Neural progenitor cell (in vitro differentiated cells): ENCODE results near the gene HSD17B2. TPM values are rescaled to one million over a fixed set of nuclear protein-coding genes. Genes with fewer than 3 reads are reported as not detected.

Experiments used
- DNase-seq: peaks from one replicate; pipeline ENCODE4 v3.0.0-alpha.2; 2016; ENCODE audit warnings: low spot score
- H2AFZ ChIP-seq: fragments of 200-600 bp; sonication (generic); replicated peaks from 2 replicates; pipeline ENCODE4 v1.6.1; 2016; ENCODE audit warnings: antibody characterized with exemption
- H3F3A ChIP-seq: fragments of 200-600 bp; sonication (generic); 2 replicates; pipeline ENCODE4 v1.6.1; 2016; ENCODE audit warnings: antibody characterized with exemption, low read depth
- H3K27ac ChIP-seq: fragments of 200-600 bp; sonication (generic); 2 replicates; pipeline ENCODE4 v1.5.1; 2016; ENCODE audit warnings: mild to moderate bottlenecking
- H3K27me3 ChIP-seq: fragments of 200-600 bp; sonication (generic); 2 replicates; pipeline ENCODE4 v1.6.1; 2016; ENCODE audit warnings: mild to moderate bottlenecking, moderate library complexity
- H3K36me3 ChIP-seq: fragments of 200-600 bp; sonication (generic); 2 replicates; pipeline ENCODE4 v1.5.1; 2016
- H3K4me1 ChIP-seq: fragments of 200-600 bp; sonication (generic); 2 replicates; pipeline ENCODE4 v1.6.1; 2016; ENCODE audit warnings: mixed run types
- H3K4me2 ChIP-seq: fragments of 200-600 bp; sonication (generic); 2 replicates; pipeline ENCODE4 v1.6.1; 2016
- H3K4me3 ChIP-seq: fragments of 200-600 bp; sonication (generic); 2 replicates; pipeline ENCODE4 v1.5.1; 2016
- H3K79me2 ChIP-seq: fragments of 200-600 bp; sonication (generic); 2 replicates; pipeline ENCODE4 v1.6.1; 2016; ENCODE audit warnings: low read depth
- H3K9ac ChIP-seq: fragments of 200-600 bp; sonication (generic); 2 replicates; pipeline ENCODE4 v1.6.1; 2016
- H3K9me3 ChIP-seq: fragments of 200-600 bp; sonication (generic); 2 replicates; pipeline ENCODE4 v1.5.1; 2016; ENCODE audit warnings: low read depth
- H4K20me1 ChIP-seq: fragments of 200-600 bp; sonication (generic); 2 replicates; pipeline ENCODE4 v1.6.1; 2016; ENCODE audit warnings: low read depth
- H3K27ac Mint-ChIP-seq: 3 replicates; pipeline ENCODE4 v1.8.0; 2021; ENCODE audit warnings: mixed read lengths
- H3K27me3 Mint-ChIP-seq: 2 replicates; pipeline ENCODE4 v1.8.0; 2022; ENCODE audit warnings: low read depth, mild to moderate bottlenecking, inconsistent platforms, moderate library complexity, mixed read lengths; ENCODE audit not compliant: insufficient read depth
- H3K36me3 Mint-ChIP-seq: 3 replicates; pipeline ENCODE4 v1.8.0; 2021; ENCODE audit warnings: mixed read lengths
- H3K4me1 Mint-ChIP-seq: 3 replicates; pipeline ENCODE4 v1.8.0; 2021; ENCODE audit warnings: mixed read lengths
- H3K4me3 Mint-ChIP-seq: 3 replicates; pipeline ENCODE4 v1.8.0; 2021; ENCODE audit warnings: mild to moderate bottlenecking, moderate library complexity, mixed read lengths
- H3K9me3 Mint-ChIP-seq: 3 replicates; pipeline ENCODE4 v1.8.0; 2020; ENCODE audit warnings: mixed read lengths
- CTCF ChIP-seq: fragments of 200-600 bp; sonication (generic); IDR thresholded peaks from 2 replicates; pipeline ENCODE4 v1.5.1; 2017; ENCODE audit warnings: antibody characterized with exemption, mild to moderate bottlenecking
- EZH2 ChIP-seq: fragments of 200-600 bp; sonication (generic); IDR thresholded peaks from 2 replicates; pipeline ENCODE4 v1.6.1; 2017; ENCODE audit warnings: antibody characterized with exemption, mild to moderate bottlenecking, moderate library complexity
- EZH2phosphoT487 ChIP-seq: fragments of 200-600 bp; sonication (generic); IDR thresholded peaks from 2 replicates; pipeline ENCODE4 v1.6.1; 2017; ENCODE audit warnings: antibody characterized with exemption
- total RNA-seq: library from RNA; depleted of rRNA; stranded (reverse); fragments of >200 nt; gene quantifications from 2 replicates; pipeline ENCODE4 v1.2.3, GENCODE V29; 2015; ENCODE audit warnings: low replicate concordance

Gene HSD17B2
- total RNA-seq, 1 donor from 2014 or later: not detected

DNA sequence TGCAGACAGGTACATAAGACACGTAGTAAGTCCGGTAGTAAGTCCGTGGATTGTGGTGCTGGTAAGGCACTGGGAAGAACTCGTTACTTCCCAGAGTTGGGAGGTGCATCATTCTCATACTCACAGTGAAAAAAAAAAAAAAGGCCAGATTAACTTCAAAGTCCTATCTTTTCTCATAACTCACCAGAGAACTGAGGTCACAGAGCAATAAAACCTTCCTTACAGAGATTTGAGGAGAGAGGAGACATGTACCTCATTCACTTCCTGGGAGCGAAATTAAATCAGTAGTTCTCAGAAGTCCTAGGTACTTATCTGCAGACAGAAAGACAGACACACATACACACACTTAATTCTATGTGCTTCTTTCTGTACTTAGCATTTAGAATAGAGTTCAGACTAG lies 112.5 kb downstream of the HSD17B2 start:
- Mint-ChIP-seq H3K27ac (no peak overlapping the region), H3K4me1 (peaks cover 4% of the 10 kb centered on the region), H3K27me3 (no peaks in the 10 kb centered on the region), H3K36me3 (peaks cover 49% of the 10 kb centered on the region), H3K4me3 (no peak overlapping the region), H3K9me3 (peaks cover 2% of the 10 kb centered on the region)
- H3K4me1 ChIP-seq: peaks cover 14% of the 10 kb centered on the region
- DNase-seq: no peak
- no peaks in the 10 kb centered on the region for H3K9me3 ChIP-seq
- no peaks in the 10 kb centered on the region for H3K27me3 ChIP-seq
- no peaks in the 10 kb centered on the region for H4K20me1 ChIP-seq
- H3F3A ChIP-seq: peaks cover 5% of the 10 kb centered on the region
- H3K9ac ChIP-seq: no peak overlapping the region
- no peak overlapping the region for H3K4me2 ChIP-seq
- no peak overlapping the region for H3K4me3 ChIP-seq
- H3K36me3 ChIP-seq: peaks cover 13% of the 10 kb centered on the region
- TF ChIP-seq EZH2: no peak
- TF ChIP-seq EZH2phosphoT487: no peak
- no peak for TF ChIP-seq CTCF
- H2AFZ ChIP-seq: no peak overlapping the region
- peaks cover 19% of the 10 kb centered on the region for H3K79me2 ChIP-seq
- no peak overlapping the region for H3K27ac ChIP-seq

Other genes starting within 250 kb of the HSD17B2 start
- 0.12 and 0.37 TPM in 2 replicates for gene SDR42E1, start 23.8 kb upstream of the HSD17B2 start, total RNA-seq
- gene MPHOSPH6, start 135.0 kb downstream of the HSD17B2 start, total RNA-seq: 64.4 and 111 TPM in 2 replicates